Measurements from ENCODE around the gene BANF1. TPM values are rescaled to one million over a fixed set of nuclear protein-coding genes. Genes with fewer than 3 reads are reported as not detected.
"Not testable (repeated sequence)": the region's sequence is repeated elsewhere in the genome, so short reads cannot be mapped to it uniquely, and the experiment has no call there.

BANF1 gene
- total and polyA plus RNA-seq, 12 donors, result 196 to 381 (median 215) TPM

GRCh38 chr11:66008095-66008467, 5.8 kb downstream of the BANF1 start:
- WGBS, 2 donors, result 64 to 85% methylated on average over 2 of the region's 2 CpGs
- no peak for ATAC-seq

DNA sequence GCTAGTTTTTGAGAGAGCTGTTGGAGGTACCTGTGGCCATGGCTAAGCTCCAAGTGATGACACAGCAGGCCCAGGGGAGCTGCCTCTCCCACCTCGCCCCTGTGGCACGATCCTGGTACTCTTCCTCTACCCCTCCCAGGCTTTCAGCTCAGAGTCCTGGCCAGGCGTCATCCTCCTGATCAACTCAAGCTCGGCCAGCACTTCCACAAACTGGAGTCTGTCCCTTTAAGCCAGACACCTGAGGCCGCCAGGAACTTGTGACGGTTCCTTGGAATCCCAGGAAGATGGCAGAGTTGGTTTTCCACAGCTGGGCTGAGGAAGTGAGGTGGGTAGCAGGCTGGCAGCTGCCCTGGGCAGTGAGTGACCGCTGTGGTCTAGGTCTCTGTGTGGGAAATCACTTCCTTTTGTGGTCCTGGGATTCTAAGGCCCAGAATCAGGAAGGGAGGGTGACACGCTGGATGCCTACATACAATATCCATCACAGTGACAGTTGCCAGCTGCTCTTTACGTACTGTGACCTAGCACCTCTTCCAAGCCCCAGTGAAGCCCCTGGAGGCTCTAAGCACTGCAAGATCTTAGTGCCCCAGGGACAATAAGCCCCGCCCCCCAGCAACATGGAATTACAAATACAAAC, 6.3 kb downstream of the BANF1 start:
- no peak overlapping the region for H3K4me3 ChIP-seq
- 52 to 59% methylated on average over 10 of the region's 10 CpGs for WGBS, 2 donors
- H3K27ac ChIP-seq, result no peak overlapping the region
- DNase-seq, result no peak
- intact Hi-C loops (cut with DNase I), result no loop called here
- ATAC-seq, result no peak
- TF ChIP-seq CTCF (IDR thresholded peaks at IDR 0.05), result no peak
- no peaks in the 10 kb centered on the region for H3K9me3 ChIP-seq
- peaks cover 0 to 33% (median 12%) of the 10 kb centered on the region in 9 donors for H3K36me3 ChIP-seq
- peaks cover 8 to 34% (median 21%) of the 10 kb centered on the region in 7 donors for H3K27me3 ChIP-seq
- peaks cover 0 to 23% (median 5%) of the 10 kb centered on the region in 9 donors for H3K4me1 ChIP-seq

More at GRCh38 chr11:66008095-66008467, 5.8 kb downstream of the BANF1 start:
- Histone ChIP-seq H3K4me3 (no peak overlapping the region), H3K9me3 (no peaks in the 10 kb centered on the region), H3K27me3 (peaks cover 8 to 29% (median 17%) of the 10 kb centered on the region in 7 donors), H3K4me1 (peaks cover 3 to 28% (median 10%) of the 10 kb centered on the region in 9 donors), H3K27ac (no peak overlapping the region), H3K36me3 (peaks cover 0 to 35% (median 12%) of the 10 kb centered on the region in 9 donors)
- no peak for TF ChIP-seq CTCF (IDR thresholded peaks at IDR 0.05)
- no peak for DNase-seq
- intact Hi-C loops (cut with DNase I), result no loop called here

DNA sequence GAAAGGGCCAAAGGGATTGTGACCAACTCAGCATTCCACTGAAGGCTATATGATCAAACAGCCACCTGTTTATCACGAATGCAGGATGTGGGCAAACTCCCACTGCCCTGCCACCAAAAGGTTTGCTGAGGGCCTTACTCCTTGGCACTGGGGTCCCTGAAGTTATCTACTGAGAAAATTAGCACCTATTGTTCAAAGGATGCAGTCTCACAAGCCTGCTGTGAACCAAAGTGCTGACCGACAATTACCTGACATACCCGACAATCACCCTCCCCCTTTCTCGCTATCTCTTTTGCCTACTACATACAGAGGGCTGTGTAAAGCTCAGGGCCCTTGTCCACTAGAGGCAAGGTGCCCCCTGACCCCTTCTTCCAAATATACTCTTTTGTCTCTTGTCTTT, 7.7 kb downstream of the BANF1 start:
- H3K9me3 ChIP-seq; DNase-seq; ATAC-seq; H3K4me3 ChIP-seq; H3K27ac ChIP-seq; intact Hi-C loops (cut with DNase I): not testable (repeated sequence)
- peaks cover 8 to 39% (median 23%) of the 10 kb centered on the region in 7 donors for H3K27me3 ChIP-seq
- peaks cover 0 to 23% (median 5%) of the 10 kb centered on the region in 9 donors for H3K4me1 ChIP-seq
- H3K36me3 ChIP-seq, result peaks cover 0 to 18% (median 4%) of the 10 kb centered on the region in 9 donors
- WGBS, 2 donors, result 43 to 71% methylated on average over 4 of the region's 4 CpGs

DNA sequence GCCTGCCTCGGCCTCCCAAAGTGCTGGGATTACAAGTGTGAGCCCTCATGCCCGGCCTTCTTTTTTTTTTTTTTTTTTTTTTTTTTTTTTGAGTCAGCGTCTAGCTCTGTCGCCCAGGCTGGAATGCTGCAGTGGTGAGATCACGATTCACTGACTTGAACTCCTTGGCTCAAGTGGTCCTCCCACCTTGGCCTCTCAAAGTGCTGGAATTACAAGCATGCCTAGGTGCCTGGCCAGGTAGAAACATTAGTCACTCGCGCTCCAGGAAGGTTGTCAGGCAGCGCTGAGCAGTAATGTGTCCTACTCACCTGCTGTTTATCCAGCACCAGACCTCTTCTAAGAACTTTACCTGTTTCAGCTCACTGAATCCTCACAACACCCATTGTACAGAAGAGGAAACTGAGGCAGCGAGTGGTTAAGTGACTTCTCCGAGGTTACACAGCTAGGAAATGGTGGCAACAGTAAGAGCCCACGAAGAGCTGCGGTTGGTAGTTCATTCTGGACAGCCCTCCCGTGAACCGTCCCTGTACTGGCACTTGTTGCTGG, 9.0 kb downstream of the BANF1 start:
- no peak for DNase-seq
- Histone ChIP-seq H3K36me3 (peaks cover 0 to 5% (median 0%) of the 10 kb centered on the region in 9 donors), H3K27me3 (peaks cover 8 to 39% (median 23%) of the 10 kb centered on the region in 7 donors), H3K4me3 (peak overlapping the region in 2 of 10 donors; percentile 0 to 30), H3K4me1 (peaks cover 0 to 30% (median 14%) of the 10 kb centered on the region in 9 donors), H3K9me3 (no peaks in the 10 kb centered on the region), H3K27ac (no peak overlapping the region)
- WGBS, 2 donors, result 42 to 49% methylated on average over 13 to 14 of the region's 14 CpGs
- no peak for ATAC-seq
- no peak for TF ChIP-seq CTCF (IDR thresholded peaks at IDR 0.05)
- intact Hi-C loops (cut with DNase I), result no loop called here

Measured in heart right ventricle (tissue), 16 donors.